ENCODE data around the gene PKNOX2. TPM values are rescaled to one million over a fixed set of nuclear protein-coding genes. Genes with fewer than 3 reads are reported as not detected.

PKNOX2 gene
- total RNA-seq, 6 experiments from 2014 or later: 0.10 TPM; not detected in 5

DNA sequence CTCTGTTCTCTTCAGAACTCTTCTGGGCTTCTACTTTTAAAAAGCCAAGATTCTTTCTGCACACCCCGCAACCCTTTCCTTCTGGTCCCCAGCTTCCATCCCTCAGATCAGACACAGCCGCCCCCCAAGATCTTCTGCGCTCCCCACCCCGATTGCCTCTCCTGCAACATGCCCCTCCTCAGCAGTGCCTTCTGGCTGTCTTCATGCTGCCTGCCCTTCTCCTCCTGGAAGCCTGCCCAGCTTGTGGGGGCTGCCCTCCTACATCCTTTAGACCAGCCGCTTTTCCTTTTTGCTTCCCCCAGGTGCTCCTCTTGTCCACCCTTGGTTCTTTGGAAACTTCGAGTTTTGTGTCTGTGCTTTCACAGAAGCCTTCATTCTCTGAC lies 187.3 kb downstream of the PKNOX2 start:
- Mint-ChIP-seq H3K27me3 (ENCODE audit: insufficient read depth) (peaks cover 19% of the 10 kb centered on the region), H3K36me3 (ENCODE audit: low read depth) (no peaks in the 10 kb centered on the region), H3K9me3 (no peaks in the 10 kb centered on the region), H3K4me1 (ENCODE audit: low read depth) (no peaks in the 10 kb centered on the region), H3K27ac (no peak overlapping the region), H3K4me3 (no peak overlapping the region)
- TF ChIP-seq, protein P1, sequence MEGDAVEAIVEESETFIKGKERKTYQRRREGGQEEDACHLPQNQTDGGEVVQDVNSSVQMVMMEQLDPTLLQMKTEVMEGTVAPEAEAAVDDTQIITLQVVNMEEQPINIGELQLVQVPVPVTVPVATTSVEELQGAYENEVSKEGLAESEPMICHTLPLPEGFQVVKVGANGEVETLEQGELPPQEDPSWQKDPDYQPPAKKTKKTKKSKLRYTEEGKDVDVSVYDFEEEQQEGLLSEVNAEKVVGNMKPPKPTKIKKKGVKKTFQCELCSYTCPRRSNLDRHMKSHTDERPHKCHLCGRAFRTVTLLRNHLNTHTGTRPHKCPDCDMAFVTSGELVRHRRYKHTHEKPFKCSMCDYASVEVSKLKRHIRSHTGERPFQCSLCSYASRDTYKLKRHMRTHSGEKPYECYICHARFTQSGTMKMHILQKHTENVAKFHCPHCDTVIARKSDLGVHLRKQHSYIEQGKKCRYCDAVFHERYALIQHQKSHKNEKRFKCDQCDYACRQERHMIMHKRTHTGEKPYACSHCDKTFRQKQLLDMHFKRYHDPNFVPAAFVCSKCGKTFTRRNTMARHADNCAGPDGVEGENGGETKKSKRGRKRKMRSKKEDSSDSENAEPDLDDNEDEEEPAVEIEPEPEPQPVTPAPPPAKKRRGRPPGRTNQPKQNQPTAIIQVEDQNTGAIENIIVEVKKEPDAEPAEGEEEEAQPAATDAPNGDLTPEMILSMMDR (IDR thresholded peaks at IDR 0.05): no peak
- DNase-seq: no peak

DNA sequence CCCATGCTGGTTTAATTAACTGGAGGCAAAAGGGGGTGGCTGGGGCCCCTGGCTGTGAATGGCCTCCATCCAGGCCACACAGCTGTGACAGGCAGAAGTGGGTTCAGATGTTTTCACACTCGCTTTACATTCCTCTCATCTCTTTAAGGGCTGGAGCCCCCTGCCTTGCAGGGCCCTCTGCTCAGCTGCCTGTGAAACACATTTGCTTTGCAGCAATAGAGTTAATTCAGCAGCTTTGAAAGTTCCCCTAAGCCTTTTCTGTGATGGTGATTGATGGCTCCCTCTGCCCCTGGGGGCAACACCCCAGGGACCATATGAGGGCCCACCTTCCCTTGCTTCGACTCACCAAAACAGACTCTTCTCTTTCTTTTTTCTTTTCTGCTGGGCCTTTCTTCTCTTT lies 192.2 kb downstream of the PKNOX2 start:
- H3K9me3 Mint-ChIP-seq: no peaks in the 10 kb centered on the region
- TF ChIP-seq, protein P1 (IDR thresholded peaks at IDR 0.05): no peak
- no peak overlapping the region for H3K27ac Mint-ChIP-seq
- no peaks in the 10 kb centered on the region for H3K36me3 Mint-ChIP-seq (ENCODE audit: low read depth)
- peaks cover 13% of the 10 kb centered on the region for H3K27me3 Mint-ChIP-seq (ENCODE audit: insufficient read depth)
- DNase-seq: no peak
- no peak overlapping the region for H3K4me3 Mint-ChIP-seq
- H3K4me1 Mint-ChIP-seq (ENCODE audit: low read depth): peaks cover 14% of the 10 kb centered on the region

DNA sequence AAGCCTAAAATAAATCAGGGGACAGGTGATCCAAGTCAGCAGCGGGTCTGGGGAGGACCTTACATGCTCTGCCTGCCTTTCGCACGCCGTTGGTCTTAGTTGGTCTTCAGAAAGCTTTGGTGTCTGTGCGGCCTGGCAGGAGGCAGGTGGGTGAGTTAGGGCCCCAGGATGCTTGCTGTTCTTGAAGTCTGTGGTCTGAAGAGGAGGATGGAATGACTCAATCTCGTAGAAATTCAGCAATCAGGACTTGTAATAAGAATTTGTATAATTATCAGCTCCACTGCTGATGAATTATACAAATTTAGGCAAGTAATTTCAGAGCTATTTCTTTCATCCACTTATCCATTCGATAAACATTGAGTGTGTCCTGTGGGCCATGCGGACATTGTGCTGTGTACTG lies 193.0 kb downstream of the PKNOX2 start:
- Mint-ChIP-seq H3K4me1 (ENCODE audit: low read depth) (peaks cover 14% of the 10 kb centered on the region), H3K36me3 (ENCODE audit: low read depth) (no peaks in the 10 kb centered on the region), H3K27me3 (ENCODE audit: insufficient read depth) (peaks cover 11% of the 10 kb centered on the region), H3K9me3 (no peaks in the 10 kb centered on the region), H3K27ac (no peak overlapping the region), H3K4me3 (no peak overlapping the region)
- no peak for DNase-seq
- TF ChIP-seq, protein P1 (IDR thresholded peaks at IDR 0.05): no peak

DNA sequence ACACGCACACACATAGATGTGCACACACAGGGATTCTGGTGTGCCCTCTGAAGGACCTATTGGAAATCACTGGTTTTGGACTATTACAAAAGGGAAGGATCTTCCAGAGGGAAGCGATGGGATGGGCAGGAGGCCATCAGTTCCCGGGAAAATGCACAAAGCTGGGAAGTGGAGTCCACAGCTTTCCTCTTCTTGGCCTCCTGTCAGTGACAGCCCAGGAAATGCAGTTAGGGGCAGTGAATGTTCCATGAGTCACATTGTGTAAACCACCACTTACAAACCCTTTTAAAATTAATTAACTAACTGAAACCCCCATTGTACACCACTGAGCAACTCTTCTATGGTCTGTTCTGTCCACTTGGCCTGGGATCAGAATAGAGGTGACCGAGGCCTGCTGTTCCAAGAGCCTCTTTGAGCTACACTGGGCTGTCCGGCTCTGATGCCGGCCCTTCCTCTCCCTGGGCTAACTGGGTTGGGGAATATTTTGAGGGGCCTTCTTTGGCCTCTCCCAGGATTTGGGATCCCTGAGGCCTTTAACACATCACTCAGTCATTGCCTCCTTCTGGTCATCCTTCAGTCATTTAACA lies 193.8 kb downstream of the PKNOX2 start:
- Mint-ChIP-seq H3K9me3 (no peaks in the 10 kb centered on the region), H3K27me3 (ENCODE audit: insufficient read depth) (peaks cover 10% of the 10 kb centered on the region), H3K4me3 (no peak overlapping the region), H3K4me1 (ENCODE audit: low read depth) (peaks cover 18% of the 10 kb centered on the region), H3K36me3 (ENCODE audit: low read depth) (no peaks in the 10 kb centered on the region), H3K27ac (no peak overlapping the region)
- TF ChIP-seq, protein P1 (IDR thresholded peaks at IDR 0.05): no peak
- peak; percentile 4 for DNase-seq

DNA sequence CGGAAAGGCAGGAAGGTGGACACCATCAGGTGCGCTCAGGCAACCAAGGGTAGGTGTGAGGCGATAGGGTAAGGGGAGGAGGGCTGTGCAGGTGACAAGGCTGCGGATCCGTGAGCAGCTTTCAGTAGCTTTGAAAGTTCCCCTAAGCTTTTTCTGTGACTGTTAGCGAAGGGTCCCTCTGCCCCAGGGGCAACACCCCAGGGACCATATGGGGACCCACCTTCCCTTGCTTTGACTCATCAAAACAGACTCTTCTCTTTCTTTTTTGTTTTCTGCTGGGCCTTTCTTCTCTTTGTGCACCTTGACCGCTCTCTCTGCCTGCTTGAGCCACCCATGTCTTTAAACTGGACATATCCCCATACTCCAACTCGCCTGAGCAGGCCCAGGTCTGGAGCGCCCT lies 194.6 kb downstream of the PKNOX2 start:
- Mint-ChIP-seq H3K27ac (no peak overlapping the region), H3K4me3 (no peak overlapping the region), H3K27me3 (ENCODE audit: insufficient read depth) (peaks cover 4% of the 10 kb centered on the region), H3K9me3 (no peaks in the 10 kb centered on the region), H3K4me1 (ENCODE audit: low read depth) (peaks cover 26% of the 10 kb centered on the region), H3K36me3 (ENCODE audit: low read depth) (no peaks in the 10 kb centered on the region)
- TF ChIP-seq, protein P1 (IDR thresholded peaks at IDR 0.05): no peak
- DNase-seq: no peak

DNA sequence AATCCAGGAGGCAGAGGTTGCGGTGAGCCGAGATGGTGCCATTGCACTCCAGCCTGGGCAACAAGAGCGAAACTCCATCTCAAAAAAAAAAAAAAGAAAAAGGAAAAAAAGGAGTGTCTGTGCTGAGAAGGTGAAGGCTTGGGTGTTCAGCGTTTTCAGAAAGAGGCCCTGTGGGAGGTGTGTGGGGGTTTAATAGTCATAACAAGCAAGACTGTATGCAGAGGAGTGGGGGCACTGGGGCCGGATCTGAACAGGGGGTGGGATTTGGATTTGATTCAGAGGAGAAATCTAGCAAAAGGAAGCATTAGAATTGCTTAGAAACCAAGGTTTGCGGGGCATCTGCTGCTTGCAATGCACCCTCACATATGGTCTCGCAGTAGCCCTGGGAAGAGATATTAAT lies 195.5 kb downstream of the PKNOX2 start:
- DNase-seq: no peak
- TF ChIP-seq, protein P1 (IDR thresholded peaks at IDR 0.05): no peak
- peaks cover 7% of the 10 kb centered on the region for H3K27me3 Mint-ChIP-seq (ENCODE audit: insufficient read depth)
- no peak overlapping the region for H3K4me3 Mint-ChIP-seq
- no peaks in the 10 kb centered on the region for H3K9me3 Mint-ChIP-seq
- peaks cover 35% of the 10 kb centered on the region for H3K4me1 Mint-ChIP-seq (ENCODE audit: low read depth)
- no peak overlapping the region for H3K27ac Mint-ChIP-seq
- H3K36me3 Mint-ChIP-seq (ENCODE audit: low read depth): no peaks in the 10 kb centered on the region

Measured in HFFc6 (cell line).